Endothelial cell of umbilical vein (primary cell): Measurements from ENCODE around the gene STAB2.

Source experiments
- CTCF ChIP-seq, 2 donors: IDR thresholded peaks; 1 replicate in 1 of 2; 2 replicates in 1 of 2; pipeline ENCODE4 v1.5.1; 2011; ENCODE audit warnings: low read length in 2 of 2, mild to moderate bottlenecking in 2 of 2, moderate library complexity in 2 of 2, control low read depth in 1 of 2, inconsistent platforms in 1 of 2, low read depth in 1 of 2; ENCODE audit not compliant: insufficient read depth in 1 of 2; ENCODE audit errors: extremely low read depth in 1 of 2
- EZH2 ChIP-seq: IDR thresholded peaks from 2 replicates; pipeline ENCODE4 v1.6.1; 2012; ENCODE audit warnings: borderline replicate concordance, low read depth, mild to moderate bottlenecking, moderate library complexity, low read length, inconsistent platforms; ENCODE audit not compliant: severe bottlenecking
- FOS ChIP-seq: IDR thresholded peaks from 2 replicates; pipeline ENCODE4 v1.6.1; 2011; ENCODE audit warnings: mild to moderate bottlenecking, low read length, moderate library complexity, borderline replicate concordance; ENCODE audit not compliant: insufficient read depth
- GATA2 ChIP-seq: IDR thresholded peaks from 2 replicates; pipeline ENCODE4 v1.7.0; 2011; ENCODE audit warnings: low read depth, mild to moderate bottlenecking, moderate library complexity, mixed read lengths, low read length; ENCODE audit not compliant: insufficient read length, insufficient read depth
- JUN ChIP-seq: IDR thresholded peaks from 2 replicates; pipeline ENCODE4 v1.6.1; 2011; ENCODE audit warnings: borderline replicate concordance, low read depth; ENCODE audit not compliant: insufficient read length, insufficient read depth
- MYC ChIP-seq: IDR thresholded peaks from one replicate; pipeline ENCODE4 v1.6.1; 2011; ENCODE audit warnings: mild to moderate bottlenecking, low read depth, low read length
- POLR2A ChIP-seq: IDR thresholded peaks from 2 replicates; pipeline ENCODE4 v1.6.1; 2012; ENCODE audit warnings: low read depth, mild to moderate bottlenecking, control low read depth, low read length
- POLR2AphosphoS5 ChIP-seq: IDR thresholded peaks from 2 replicates; pipeline ENCODE4 v1.6.1; 2012; ENCODE audit warnings: low read depth, mild to moderate bottlenecking, control low read depth, low read length, moderate library complexity; ENCODE audit not compliant: insufficient read depth
- TF ChIP-seq, protein P1 (sequence below): IDR thresholded peaks from 2 replicates; pipeline ENCODE4 v1.6.1; 2011; ENCODE audit not compliant: insufficient read depth, insufficient read length

- no peak for TF ChIP-seq CTCF (IDR thresholded peaks at IDR 0.05; ENCODE audit: extremely low read depth in 1 of 2, insufficient read depth in 1 of 2, low read depth in 1 of 2, low read length in 2 of 2)
- no peak for TF ChIP-seq EZH2
- no peak for TF ChIP-seq POLR2A
- no peak for TF ChIP-seq POLR2AphosphoS5
- TF ChIP-seq, protein P1, sequence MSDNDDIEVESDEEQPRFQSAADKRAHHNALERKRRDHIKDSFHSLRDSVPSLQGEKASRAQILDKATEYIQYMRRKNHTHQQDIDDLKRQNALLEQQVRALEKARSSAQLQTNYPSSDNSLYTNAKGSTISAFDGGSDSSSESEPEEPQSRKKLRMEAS, result no peak
- TF ChIP-seq JUN, result no peak
- TF ChIP-seq FOS, result no peak
- TF ChIP-seq MYC, result no peak
- TF ChIP-seq GATA2, result no peak
Observed at GRCh38 chr12:103715494-103715893, 128.4 kb downstream of the STAB2 start.
